ENCODE data around the gene IFNLR1.
A peak's percentile ranks its signal among the peaks of the same experiment; 100 is the strongest.

The IFNLR1 gene

GRCh38 chr1:24189528-24189927 lies 2.4 kb upstream of the IFNLR1 start:
- H3K9ac ChIP-seq (ENCODE audit: low read depth, low read length): no peak overlapping the region
- H3K4me1 ChIP-seq (ENCODE audit: control insufficient read depth, insufficient read depth, low read length): peaks cover 17% of the 10 kb centered on the region

GRCh38 chr1:24186711-24186992 lies 437 bp downstream of the IFNLR1 start:
- Histone ChIP-seq H3K4me1 (ENCODE audit: control insufficient read depth, insufficient read depth, low read length) (peaks cover 11% of the 10 kb centered on the region), H3K9me3 (replicated peaks; ENCODE audit: low read length) (no peaks in the 10 kb centered on the region), H3K36me3 (ENCODE audit: insufficient read depth, low read length) (no peaks in the 10 kb centered on the region), H3K9ac (ENCODE audit: low read depth, low read length) (no peak overlapping the region), H3K4me3 (ENCODE audit: low read length) (no peak overlapping the region), H3K4me2 (ENCODE audit: low read length) (peak overlapping the region; percentile 91), H3K27me3 (ENCODE audit: control insufficient read depth, insufficient read depth, low read length) (peaks cover 28% of the 10 kb centered on the region)

More at GRCh38 chr1:24189528-24189927, 2.4 kb upstream of the IFNLR1 start:
- Histone ChIP-seq H3K27me3 (ENCODE audit: control insufficient read depth, insufficient read depth, low read length) (peaks cover 28% of the 10 kb centered on the region), H3K9me3 (replicated peaks; ENCODE audit: low read length) (no peaks in the 10 kb centered on the region), H3K4me2 (ENCODE audit: low read length) (no peak overlapping the region), H3K36me3 (ENCODE audit: insufficient read depth, low read length) (no peaks in the 10 kb centered on the region), H3K4me3 (ENCODE audit: low read length) (no peak overlapping the region)

- Histone ChIP-seq H3K4me1 (ENCODE audit: control insufficient read depth, insufficient read depth, low read length) (peaks cover 11% of the 10 kb centered on the region), H3K9ac (ENCODE audit: low read depth, low read length) (no peak overlapping the region), H3K4me3 (ENCODE audit: low read length) (no peak overlapping the region), H3K4me2 (ENCODE audit: low read length) (no peak overlapping the region), H3K36me3 (ENCODE audit: insufficient read depth, low read length) (no peaks in the 10 kb centered on the region), H3K27me3 (ENCODE audit: control insufficient read depth, insufficient read depth, low read length) (peaks cover 29% of the 10 kb centered on the region), H3K9me3 (replicated peaks; ENCODE audit: low read length) (no peaks in the 10 kb centered on the region)
These were observed 918 bp downstream of the IFNLR1 start for GRCh38 chr1:24186031-24186710.

GRCh38 chr1:24185076-24185475 lies 2.0 kb downstream of the IFNLR1 start:
- Histone ChIP-seq H3K4me1 (ENCODE audit: control insufficient read depth, insufficient read depth, low read length) (peaks cover 11% of the 10 kb centered on the region), H3K36me3 (ENCODE audit: insufficient read depth, low read length) (no peaks in the 10 kb centered on the region), H3K4me2 (ENCODE audit: low read length) (no peak overlapping the region), H3K9me3 (replicated peaks; ENCODE audit: low read length) (no peaks in the 10 kb centered on the region), H3K9ac (ENCODE audit: low read depth, low read length) (no peak overlapping the region), H3K27me3 (ENCODE audit: control insufficient read depth, insufficient read depth, low read length) (peaks cover 37% of the 10 kb centered on the region), H3K4me3 (ENCODE audit: low read length) (no peak overlapping the region)

- H3K4me2 ChIP-seq (ENCODE audit: low read length): no peak overlapping the region
- H3K9ac ChIP-seq (ENCODE audit: low read depth, low read length): no peak overlapping the region
- peaks cover 4% of the 10 kb centered on the region for H3K4me1 ChIP-seq (ENCODE audit: control insufficient read depth, insufficient read depth, low read length)
- H3K36me3 ChIP-seq (ENCODE audit: insufficient read depth, low read length): no peaks in the 10 kb centered on the region
- no peak overlapping the region for H3K4me3 ChIP-seq (ENCODE audit: low read length)
- H3K9me3 ChIP-seq (replicated peaks; ENCODE audit: low read length): no peaks in the 10 kb centered on the region
- peaks cover 47% of the 10 kb centered on the region for H3K27me3 ChIP-seq (ENCODE audit: control insufficient read depth, insufficient read depth, low read length)
These were observed 5.0 kb downstream of the IFNLR1 start for GRCh38 chr1:24182061-24182460.

- no peaks in the 10 kb centered on the region for H3K4me1 ChIP-seq (ENCODE audit: control insufficient read depth, insufficient read depth, low read length)
These were observed 5.5 kb downstream of the IFNLR1 start for GRCh38 chr1:24181619-24182018.

GRCh38 chr1:24180676-24181075 lies 6.4 kb downstream of the IFNLR1 start:
- no peak overlapping the region for H3K4me2 ChIP-seq (ENCODE audit: low read length)
- no peaks in the 10 kb centered on the region for H3K4me1 ChIP-seq (ENCODE audit: control insufficient read depth, insufficient read depth, low read length)
- no peaks in the 10 kb centered on the region for H3K9me3 ChIP-seq (replicated peaks; ENCODE audit: low read length)
- H3K27me3 ChIP-seq (ENCODE audit: control insufficient read depth, insufficient read depth, low read length): peaks cover 47% of the 10 kb centered on the region
- no peaks in the 10 kb centered on the region for H3K36me3 ChIP-seq (ENCODE audit: insufficient read depth, low read length)
- H3K4me3 ChIP-seq (ENCODE audit: low read length): no peak overlapping the region
- no peak overlapping the region for H3K9ac ChIP-seq (ENCODE audit: low read depth, low read length)

More at GRCh38 chr1:24181619-24182018, 5.5 kb downstream of the IFNLR1 start:
- H3K4me2 ChIP-seq (ENCODE audit: low read length): no peak overlapping the region
- peaks cover 48% of the 10 kb centered on the region for H3K27me3 ChIP-seq (ENCODE audit: control insufficient read depth, insufficient read depth, low read length)
- no peaks in the 10 kb centered on the region for H3K36me3 ChIP-seq (ENCODE audit: insufficient read depth, low read length)
- no peak overlapping the region for H3K9ac ChIP-seq (ENCODE audit: low read depth, low read length)
- H3K9me3 ChIP-seq (replicated peaks; ENCODE audit: low read length): no peaks in the 10 kb centered on the region
- no peak overlapping the region for H3K4me3 ChIP-seq (ENCODE audit: low read length)

GRCh38 chr1:24179251-24179840 lies 7.7 kb downstream of the IFNLR1 start:
- Histone ChIP-seq H3K4me2 (ENCODE audit: low read length) (no peak overlapping the region), H3K9me3 (replicated peaks; ENCODE audit: low read length) (no peaks in the 10 kb centered on the region), H3K36me3 (ENCODE audit: insufficient read depth, low read length) (no peaks in the 10 kb centered on the region), H3K4me3 (ENCODE audit: low read length) (no peak overlapping the region), H3K27me3 (ENCODE audit: control insufficient read depth, insufficient read depth, low read length) (peaks cover 50% of the 10 kb centered on the region), H3K9ac (ENCODE audit: low read depth, low read length) (no peak overlapping the region), H3K4me1 (ENCODE audit: control insufficient read depth, insufficient read depth, low read length) (no peaks in the 10 kb centered on the region)

- Histone ChIP-seq H3K9me3 (replicated peaks; ENCODE audit: low read length) (no peaks in the 10 kb centered on the region), H3K27me3 (ENCODE audit: control insufficient read depth, insufficient read depth, low read length) (peaks cover 58% of the 10 kb centered on the region), H3K4me2 (ENCODE audit: low read length) (no peak overlapping the region), H3K4me1 (ENCODE audit: control insufficient read depth, insufficient read depth, low read length) (no peaks in the 10 kb centered on the region), H3K4me3 (ENCODE audit: low read length) (no peak overlapping the region), H3K9ac (ENCODE audit: low read depth, low read length) (no peak overlapping the region), H3K36me3 (ENCODE audit: insufficient read depth, low read length) (no peaks in the 10 kb centered on the region)
These were observed 8.7 kb downstream of the IFNLR1 start for GRCh38 chr1:24178407-24178806.

- Histone ChIP-seq H3K9me3 (replicated peaks; ENCODE audit: low read length) (no peaks in the 10 kb centered on the region), H3K4me1 (ENCODE audit: control insufficient read depth, insufficient read depth, low read length) (no peaks in the 10 kb centered on the region), H3K36me3 (ENCODE audit: insufficient read depth, low read length) (no peaks in the 10 kb centered on the region), H3K9ac (ENCODE audit: low read depth, low read length) (no peak overlapping the region), H3K27me3 (ENCODE audit: control insufficient read depth, insufficient read depth, low read length) (peaks cover 65% of the 10 kb centered on the region), H3K4me2 (ENCODE audit: low read length) (no peak overlapping the region), H3K4me3 (ENCODE audit: low read length) (no peak overlapping the region)
These were observed 9.9 kb downstream of the IFNLR1 start for GRCh38 chr1:24177161-24177560.

- Histone ChIP-seq H3K4me1 (ENCODE audit: control insufficient read depth, insufficient read depth, low read length) (no peaks in the 10 kb centered on the region), H3K4me3 (ENCODE audit: low read length) (no peak overlapping the region), H3K4me2 (ENCODE audit: low read length) (no peak overlapping the region), H3K27me3 (ENCODE audit: control insufficient read depth, insufficient read depth, low read length) (peaks cover 62% of the 10 kb centered on the region), H3K9me3 (replicated peaks; ENCODE audit: low read length) (no peaks in the 10 kb centered on the region), H3K36me3 (ENCODE audit: insufficient read depth, low read length) (no peaks in the 10 kb centered on the region), H3K9ac (ENCODE audit: low read depth, low read length) (no peak overlapping the region)
These were observed 11.9 kb downstream of the IFNLR1 start for GRCh38 chr1:24175033-24175755.
